Measurements from ENCODE around the gene PITRM1. TPM values are rescaled to one million over a fixed set of nuclear protein-coding genes. Genes with fewer than 3 reads are reported as not detected.
A peak's percentile ranks its signal among the peaks of the same experiment; 100 is the strongest.

PITRM1 gene
- total and polyA plus RNA-seq, 8 donors = 68.1 to 85.6 (median 71.8) TPM

DNA sequence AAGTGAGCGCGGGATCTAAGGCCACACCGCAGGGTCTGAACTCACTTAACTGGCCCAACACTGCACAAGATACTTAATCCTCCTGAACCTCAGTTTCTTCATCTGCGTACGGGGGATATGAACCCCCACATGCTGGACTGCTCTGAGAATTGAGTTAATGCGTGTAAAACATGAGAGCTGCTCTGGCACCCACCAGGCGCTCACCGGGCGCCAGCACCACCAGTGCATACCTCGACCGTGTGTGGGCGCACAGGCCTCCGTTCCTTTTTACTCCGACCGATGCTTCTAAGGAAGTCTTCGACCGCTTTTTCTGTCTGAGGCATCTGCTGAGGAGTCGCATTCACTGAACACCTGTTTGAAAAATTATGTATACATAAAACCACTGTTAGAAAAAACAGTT lies 27.2 kb downstream of the PITRM1 start:
- no peak for ATAC-seq

DNA sequence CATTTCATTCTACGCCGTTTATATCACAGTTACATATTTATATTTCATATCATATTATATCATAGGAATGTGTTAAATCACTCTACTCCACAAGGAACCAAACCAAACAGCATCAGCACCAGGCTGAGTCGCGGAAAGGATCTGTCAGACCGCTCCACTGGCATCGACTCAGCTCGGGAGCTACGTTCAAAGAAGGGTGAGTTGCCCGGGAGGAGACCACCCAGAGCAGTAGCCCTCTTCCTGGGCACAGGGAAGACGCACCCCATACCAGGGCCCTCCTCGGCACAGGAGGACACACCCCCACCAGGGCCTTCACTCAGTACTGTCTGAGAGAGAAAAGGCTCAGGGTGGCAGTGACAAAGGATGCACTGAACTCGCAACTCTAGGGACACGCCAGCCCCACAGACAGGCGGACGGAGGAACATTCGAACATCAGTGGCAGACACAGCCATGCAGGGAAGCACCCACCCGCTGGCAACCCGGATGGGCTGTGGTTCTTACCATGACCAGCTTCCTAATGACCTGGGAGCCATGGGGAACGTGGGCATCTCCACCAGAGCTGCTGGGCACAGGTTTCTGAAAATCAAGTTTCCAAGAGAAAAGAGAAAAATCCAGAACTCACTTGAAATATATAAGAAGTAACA lies 28.7 kb downstream of the PITRM1 start:
- peaks cover 0 to 100% of the 10 kb centered on the region in 2 donors for H3K36me3 ChIP-seq

More for the DNA sequence above, 27.2 kb downstream of the PITRM1 start:
- intact Hi-C loops (cut with DNase I) = no loop called here
- H3K36me3 ChIP-seq = peaks cover 0 to 100% of the 10 kb centered on the region in 2 donors
- TF ChIP-seq, protein P1, sequence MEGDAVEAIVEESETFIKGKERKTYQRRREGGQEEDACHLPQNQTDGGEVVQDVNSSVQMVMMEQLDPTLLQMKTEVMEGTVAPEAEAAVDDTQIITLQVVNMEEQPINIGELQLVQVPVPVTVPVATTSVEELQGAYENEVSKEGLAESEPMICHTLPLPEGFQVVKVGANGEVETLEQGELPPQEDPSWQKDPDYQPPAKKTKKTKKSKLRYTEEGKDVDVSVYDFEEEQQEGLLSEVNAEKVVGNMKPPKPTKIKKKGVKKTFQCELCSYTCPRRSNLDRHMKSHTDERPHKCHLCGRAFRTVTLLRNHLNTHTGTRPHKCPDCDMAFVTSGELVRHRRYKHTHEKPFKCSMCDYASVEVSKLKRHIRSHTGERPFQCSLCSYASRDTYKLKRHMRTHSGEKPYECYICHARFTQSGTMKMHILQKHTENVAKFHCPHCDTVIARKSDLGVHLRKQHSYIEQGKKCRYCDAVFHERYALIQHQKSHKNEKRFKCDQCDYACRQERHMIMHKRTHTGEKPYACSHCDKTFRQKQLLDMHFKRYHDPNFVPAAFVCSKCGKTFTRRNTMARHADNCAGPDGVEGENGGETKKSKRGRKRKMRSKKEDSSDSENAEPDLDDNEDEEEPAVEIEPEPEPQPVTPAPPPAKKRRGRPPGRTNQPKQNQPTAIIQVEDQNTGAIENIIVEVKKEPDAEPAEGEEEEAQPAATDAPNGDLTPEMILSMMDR (IDR thresholded peaks at IDR 0.05) = no peak
- H3K27me3 ChIP-seq = no peaks in the 10 kb centered on the region
- no peaks in the 10 kb centered on the region for H3K9me3 ChIP-seq
- H3K27ac ChIP-seq = no peak overlapping the region
- H3K4me1 ChIP-seq = no peaks in the 10 kb centered on the region
- DNase-seq = no peak
- no peak overlapping the region for H3K4me3 ChIP-seq

DNA sequence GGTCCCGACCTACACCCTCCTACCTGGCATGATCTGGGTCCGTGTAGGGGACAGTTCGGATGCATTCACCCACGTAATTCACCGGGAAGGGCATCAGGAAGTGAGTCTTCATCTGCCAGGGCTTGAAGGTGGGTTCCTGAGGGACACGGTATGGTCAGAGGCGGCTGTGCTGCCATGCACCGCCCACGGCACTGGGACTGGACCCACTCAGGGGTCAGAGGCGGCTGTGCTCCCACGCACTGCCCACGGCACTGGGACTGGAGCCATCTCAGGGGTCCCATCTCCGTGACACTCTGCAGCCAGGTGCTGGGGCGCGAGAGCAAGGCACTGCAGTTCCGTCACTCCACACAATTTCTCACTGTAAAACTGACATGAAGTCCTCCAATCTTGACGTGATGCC lies 29.2 kb downstream of the PITRM1 start:
- DNase-seq = peak in 1 of 4 donors; percentile 49
- peaks cover 0 to 100% of the 10 kb centered on the region in 2 donors for H3K36me3 ChIP-seq
- ATAC-seq = no peak

More for the DNA sequence above, 28.7 kb downstream of the PITRM1 start:
- ATAC-seq (no peak), DNase-seq (peak in 1 of 4 donors; percentile 51)
- no peaks in the 10 kb centered on the region for H3K9me3 ChIP-seq
- H3K27me3 ChIP-seq = no peaks in the 10 kb centered on the region
- intact Hi-C loops (cut with DNase I) = no loop called here
- TF ChIP-seq, protein P1 (IDR thresholded peaks at IDR 0.05) = no peak
- no peaks in the 10 kb centered on the region for H3K4me1 ChIP-seq
- no peak overlapping the region for H3K27ac ChIP-seq
- no peak overlapping the region for H3K4me3 ChIP-seq

DNA sequence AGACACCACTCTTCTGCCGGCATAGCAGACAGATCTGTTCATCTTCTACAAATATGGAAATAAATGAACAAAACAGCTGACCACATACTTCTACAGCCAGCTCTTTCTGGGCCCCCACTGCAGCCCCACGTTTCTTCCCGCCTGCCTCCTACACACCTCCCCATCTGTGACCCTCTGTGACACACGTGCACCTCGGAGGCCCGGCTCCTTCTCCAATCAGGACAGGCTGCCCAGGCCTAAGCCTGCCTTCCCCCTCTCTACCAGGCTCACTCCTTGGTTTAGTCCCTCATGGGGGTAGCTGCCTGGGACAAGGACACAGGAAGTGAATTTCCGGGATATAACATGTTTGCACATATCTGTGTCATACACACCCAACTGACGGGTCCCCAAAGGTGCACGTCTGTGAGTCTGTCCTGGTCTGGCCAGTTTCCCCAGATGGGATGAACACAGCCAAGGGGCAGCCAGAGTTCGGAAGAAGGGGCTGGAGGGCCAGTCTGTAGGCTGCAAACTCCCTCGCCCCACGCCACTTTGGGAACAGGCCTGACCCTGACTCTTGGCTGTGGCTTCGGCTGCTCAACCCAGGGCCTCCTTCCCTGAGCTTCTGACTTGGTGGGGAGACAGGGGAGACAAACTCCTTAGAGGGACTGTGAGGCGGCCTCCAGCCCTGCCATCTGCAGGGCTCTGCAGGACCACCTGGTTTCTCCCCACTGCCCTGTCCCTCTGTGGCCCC lies 30.3 kb downstream of the PITRM1 start:
- H3K4me1 ChIP-seq = no peaks in the 10 kb centered on the region
- intact Hi-C loops (cut with DNase I) = no loop called here
- H3K9me3 ChIP-seq = no peaks in the 10 kb centered on the region
- no peak overlapping the region for H3K27ac ChIP-seq
- H3K36me3 ChIP-seq = peaks cover 0 to 100% of the 10 kb centered on the region in 2 donors
- H3K27me3 ChIP-seq = no peaks in the 10 kb centered on the region
- TF ChIP-seq, protein P1 (IDR thresholded peaks at IDR 0.05) = no peak
- H3K4me3 ChIP-seq = no peak overlapping the region
- no peak for DNase-seq
- no peak for ATAC-seq

More for the DNA sequence above, 29.2 kb downstream of the PITRM1 start:
- no peaks in the 10 kb centered on the region for H3K4me1 ChIP-seq
- no peaks in the 10 kb centered on the region for H3K9me3 ChIP-seq
- no peak overlapping the region for H3K27ac ChIP-seq
- H3K4me3 ChIP-seq = no peak overlapping the region
- TF ChIP-seq, protein P1 (IDR thresholded peaks at IDR 0.05) = no peak
- intact Hi-C loops (cut with DNase I) = no loop called here
- H3K27me3 ChIP-seq = no peaks in the 10 kb centered on the region

DNA sequence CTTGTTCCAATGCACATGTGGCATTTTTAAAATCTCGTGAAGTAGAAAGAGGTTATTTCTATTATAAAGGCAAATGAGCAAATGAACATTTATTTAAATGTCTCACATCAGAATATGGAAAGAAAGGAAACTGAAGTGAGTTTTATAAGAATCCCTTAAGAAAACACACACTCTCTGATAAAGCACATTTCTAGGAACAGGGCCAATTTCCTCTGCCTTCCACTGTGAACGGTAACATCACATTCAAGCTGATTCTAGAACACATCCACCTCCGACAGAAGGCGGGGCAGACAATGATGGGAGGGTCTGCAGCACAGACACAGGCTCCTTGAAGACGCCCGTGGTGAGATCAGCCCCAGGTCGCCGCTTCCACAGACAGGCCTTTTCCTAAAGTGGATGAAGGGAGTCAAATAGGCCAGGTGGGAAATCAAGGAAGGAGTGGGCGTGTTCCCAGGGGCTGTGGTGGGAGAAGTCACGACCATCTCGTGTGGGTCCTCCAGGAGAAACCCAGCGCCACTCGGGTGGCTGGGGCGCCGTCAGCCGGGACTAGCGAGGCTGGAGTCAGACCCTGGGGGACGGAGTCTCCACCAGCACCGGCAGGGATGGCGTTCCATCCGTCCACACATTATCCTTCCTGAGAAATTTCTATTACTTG lies 31.1 kb downstream of the PITRM1 start:
- H3K36me3 ChIP-seq = peaks cover 0 to 100% of the 10 kb centered on the region in 2 donors

More for the DNA sequence above, 31.1 kb downstream of the PITRM1 start:
- H3K9me3 ChIP-seq = no peaks in the 10 kb centered on the region
- intact Hi-C loops (cut with DNase I) = no loop called here
- H3K4me3 ChIP-seq = no peak overlapping the region
- DNase-seq (no peak), ATAC-seq (no peak)
- TF ChIP-seq, protein P1 (IDR thresholded peaks at IDR 0.05) = no peak
- H3K27ac ChIP-seq = no peak overlapping the region
- no peaks in the 10 kb centered on the region for H3K27me3 ChIP-seq
- H3K4me1 ChIP-seq = no peaks in the 10 kb centered on the region

Measured in left lung (tissue), 10 donors.